Endothelial cell of umbilical vein (primary cell): ENCODE results near the gene SYNE1. TPM values are rescaled to one million over a fixed set of nuclear protein-coding genes. Genes with fewer than 3 reads are reported as not detected.

Source experiments
- BruUV-seq: library from RNA; stranded (reverse); fragments of 400-500 nt; replicated peaks from 2 replicates; lab custom pipeline; 2021; lab: Mats Ljungman, UMichigan
- CTCF ChIA-PET: fragments of 300-600, 350-600 bp; sonication (Branson Sonifier 250); formaldehyde crosslinking; loops from one replicate; lab custom pipeline; 2021; ENCODE audit warnings: antibody characterized with exemption, inconsistent platforms; lab: Charles Lee
- POLR2A ChIA-PET: fragments of 300-600, 350-600 bp; sonication (Branson Sonifier 250); formaldehyde crosslinking; loops from one replicate; lab custom pipeline; 2021; ENCODE audit warnings: antibody characterized with exemption, inconsistent platforms; lab: Charles Lee
- DNase-seq: peaks from one replicate; pipeline ENCODE4 v3.0.0-alpha.2; 2011; ENCODE audit warnings: low read depth, low spot score
- FAIRE-seq: peaks from 2 replicates; lab custom pipeline; 2011; peaks lifted over from hg19 to GRCh38; lab: Jason Lieb, UNC
- H2AFZ ChIP-seq: 2 replicates; pipeline ENCODE4 v1.6.0; 2012; ENCODE audit warnings: low read depth, low read length, control low read depth, inconsistent platforms
- H3K27ac ChIP-seq: 2 replicates; pipeline ENCODE4 v1.5.1; 2011; ENCODE audit warnings: low read depth, mild to moderate bottlenecking, control low read depth, low read length, moderate library complexity; ENCODE audit not compliant: insufficient read depth
- H3K27me3 ChIP-seq, 2 experiments: 2 replicates each; pipeline versions ENCODE4 v1.6.0 to v1.6.1; 2011; ENCODE audit warnings: low read length in 2 of 2, mixed read lengths in 1 of 2; ENCODE audit not compliant: control insufficient read depth in 2 of 2, insufficient read depth in 2 of 2
- H3K36me3 ChIP-seq, 2 experiments: 2 replicates in 1 of 2; 3 replicates in 1 of 2; pipeline ENCODE4 v1.5.1; 2011; ENCODE audit warnings: low read length in 2 of 2, mild to moderate bottlenecking in 1 of 2, moderate library complexity in 1 of 2; ENCODE audit not compliant: control insufficient read depth in 2 of 2, insufficient read depth in 2 of 2; ENCODE audit errors: extremely low read depth in 1 of 2
- H3K4me1 ChIP-seq: 3 replicates; pipeline ENCODE4 v1.5.1; 2011; ENCODE audit warnings: mild to moderate bottlenecking, low read length; ENCODE audit not compliant: control insufficient read depth, insufficient read depth; ENCODE audit errors: extremely low read depth
- H3K4me2 ChIP-seq: 2 replicates; pipeline ENCODE4 v1.6.1; 2011; ENCODE audit warnings: low read length, control low read depth, mixed read lengths; ENCODE audit not compliant: insufficient read depth
- H3K4me3 ChIP-seq, 3 experiments: fragments of 200-600 bp in 1 of 3; sonication (generic), shearing (Covaris generic) in 1 of 3; replicated peaks in 1 of 3; 2 replicates each; pipeline ENCODE4 v1.5.1; 2011 to 2016; ENCODE audit warnings: control low read depth in 3 of 3, low read length in 3 of 3, mild to moderate bottlenecking in 2 of 3, inconsistent platforms in 1 of 3, low read depth in 1 of 3, moderate library complexity in 1 of 3; ENCODE audit not compliant: insufficient read depth in 1 of 3
- H3K79me2 ChIP-seq: 2 replicates; pipeline ENCODE4 v1.6.0; 2012; ENCODE audit warnings: low read length, inconsistent platforms; ENCODE audit not compliant: control insufficient read depth, insufficient read depth
- H3K9ac ChIP-seq: replicated peaks from 2 replicates; pipeline ENCODE3; 2011; ENCODE audit warnings: low read length, control low read depth; ENCODE audit not compliant: insufficient read depth; ENCODE audit errors: extremely low read depth
- H3K9me1 ChIP-seq: replicated peaks from 3 replicates; pipeline ENCODE4 v1.6.0; 2011; ENCODE audit warnings: mild to moderate bottlenecking, low read length; ENCODE audit not compliant: control insufficient read depth, insufficient read depth; ENCODE audit errors: extremely low read depth
- H3K9me3 ChIP-seq: replicated peaks from 2 replicates; pipeline ENCODE4 v1.5.1; 2012; ENCODE audit warnings: low read length, inconsistent platforms; ENCODE audit not compliant: control insufficient read depth, insufficient read depth
- H4K20me1 ChIP-seq: replicated peaks from 2 replicates; pipeline ENCODE3; 2011; ENCODE audit warnings: mild to moderate bottlenecking, low read length; ENCODE audit not compliant: control insufficient read depth, insufficient read depth; ENCODE audit errors: extremely low read depth
- CTCF ChIP-seq, 2 donors: IDR thresholded peaks; 1 replicate in 1 of 2; 2 replicates in 1 of 2; pipeline ENCODE4 v1.5.1; 2011; ENCODE audit warnings: low read length in 2 of 2, mild to moderate bottlenecking in 2 of 2, moderate library complexity in 2 of 2, control low read depth in 1 of 2, inconsistent platforms in 1 of 2, low read depth in 1 of 2; ENCODE audit not compliant: insufficient read depth in 1 of 2; ENCODE audit errors: extremely low read depth in 1 of 2
- EZH2 ChIP-seq: IDR thresholded peaks from 2 replicates; pipeline ENCODE4 v1.6.1; 2012; ENCODE audit warnings: borderline replicate concordance, low read depth, mild to moderate bottlenecking, moderate library complexity, low read length, inconsistent platforms; ENCODE audit not compliant: severe bottlenecking
- FOS ChIP-seq: IDR thresholded peaks from 2 replicates; pipeline ENCODE4 v1.6.1; 2011; ENCODE audit warnings: mild to moderate bottlenecking, low read length, moderate library complexity, borderline replicate concordance; ENCODE audit not compliant: insufficient read depth
- GATA2 ChIP-seq: IDR thresholded peaks from 2 replicates; pipeline ENCODE4 v1.7.0; 2011; ENCODE audit warnings: low read depth, mild to moderate bottlenecking, moderate library complexity, mixed read lengths, low read length; ENCODE audit not compliant: insufficient read length, insufficient read depth
- JUN ChIP-seq: IDR thresholded peaks from 2 replicates; pipeline ENCODE4 v1.6.1; 2011; ENCODE audit warnings: borderline replicate concordance, low read depth; ENCODE audit not compliant: insufficient read length, insufficient read depth
- MAX ChIP-seq: IDR thresholded peaks from 2 replicates; pipeline ENCODE4 v1.6.1; 2011; ENCODE audit not compliant: insufficient read depth, insufficient read length
- MYC ChIP-seq: IDR thresholded peaks from one replicate; pipeline ENCODE4 v1.6.1; 2011; ENCODE audit warnings: mild to moderate bottlenecking, low read depth, low read length
- POLR2A ChIP-seq: IDR thresholded peaks from 2 replicates; pipeline ENCODE4 v1.6.1; 2012; ENCODE audit warnings: low read depth, mild to moderate bottlenecking, control low read depth, low read length
- POLR2AphosphoS5 ChIP-seq: IDR thresholded peaks from 2 replicates; pipeline ENCODE4 v1.6.1; 2012; ENCODE audit warnings: low read depth, mild to moderate bottlenecking, control low read depth, low read length, moderate library complexity; ENCODE audit not compliant: insufficient read depth
- dilution Hi-C: fragments of 300-500 bp; cut with MboI; formaldehyde crosslinking; loops from one replicate; pipeline ENCODE4 v1.15.0; 2019; ENCODE audit warnings: low sequenced_read_pairs; ENCODE audit not compliant: extremely low pct_ligation_motif_present
- intact Hi-C: fragments of 100-400 bp; cut with micrococcal nuclease; formaldehyde crosslinking; loops from one replicate; pipeline ENCODE4 v1.10.0; 2022
- polyA plus RNA-seq, 4 experiments: library from polyadenylated mRNA; depleted of rRNA in 3 of 4; stranded (reverse) in 3 of 4; unstranded in 1 of 4; fragments of >200 nt; gene quantifications; 2 replicates each; pipeline versions ENCODE4 v1.2.1 to v1.2.3, GENCODE V29; 2011 to 2012; ENCODE audit warnings: missing spikeins in 1 of 4
- total RNA-seq: library from RNA; stranded (reverse); gene quantifications from 2 replicates; pipeline ENCODE4 v1.2.3, GENCODE V29; 2021

Gene SYNE1
- total and polyA plus RNA-seq, 2 donors (not counting 3 experiments of a cell fraction or from before 2014, with no cell fraction given): 26.5 to 52.3 TPM

GRCh38 chr6:152600022-152600421 lies 37.1 kb downstream of the SYNE1 start:
- ChIA-PET CTCF (no interaction called here), POLR2A (no interaction called here)
- Histone ChIP-seq H3K4me1 (no peaks in the 10 kb centered on the region), H4K20me1 (no peaks in the 10 kb centered on the region), H3K79me2 (no peaks in the 10 kb centered on the region), H3K9me3 (no peaks in the 10 kb centered on the region), H3K9me1 (no peaks in the 10 kb centered on the region), H3K36me3 (no peaks in the 10 kb centered on the region), H3K27me3 (peaks cover 0 to 3% of the 10 kb centered on the region in 2 experiments), H3K9ac (no peak overlapping the region), H3K27ac (no peak overlapping the region), H3K4me3 (no peak overlapping the region), H2AFZ (no peak overlapping the region), H3K4me2 (no peak overlapping the region)
- no TSS peak for BruUV-seq
- TF ChIP-seq POLR2A (no peak), FOS (no peak), EZH2 (no peak), JUN (no peak), GATA2 (no peak), CTCF (IDR thresholded peaks at IDR 0.05; ENCODE audit: extremely low read depth in 1 of 2, insufficient read depth in 1 of 2, low read depth in 1 of 2, low read length in 2 of 2) (no peak), POLR2AphosphoS5 (no peak), MAX (no peak), MYC (no peak)
- dilution Hi-C loops: no loop called here
- FAIRE-seq: no peak
- no peak for DNase-seq
- intact Hi-C loops: no loop called here
